GM18505 (cell line): ENCODE data around the gene PPP2R5C.
A peak's percentile ranks its signal among the peaks of the same experiment; 100 is the strongest.
"Not testable (repeated sequence)": the region's sequence is repeated elsewhere in the genome, so short reads cannot be mapped to it uniquely, and the experiment has no call there.

ENCODE experiments used
- ATAC-seq: cut with Tn5 transposase; IDR thresholded peaks from one replicate; pipeline ENCODE4 v1.9.1; 2021; ENCODE audit not compliant: unreplicated experiment
- POLR2A ChIP-seq: IDR thresholded peaks from 4 replicates; pipeline ENCODE4 v1.6.1; 2011; ENCODE audit warnings: borderline replicate concordance; ENCODE audit not compliant: insufficient read depth, insufficient read length; ENCODE audit errors: extremely low read depth

Gene PPP2R5C

GRCh38 chr14:101761032-101761880 lies at the start of gene PPP2R5C:
TSS of gene PPP2R5C (plus strand) at chr14:101761709. CDS start at chr14:101761894, 185 bp downstream.
- peak; percentile 53 for ATAC-seq
- no peak for TF ChIP-seq POLR2A

GRCh38 chr14:101711857-101712233 lies 49.7 kb upstream of the PPP2R5C start:
- ATAC-seq = not testable (repeated sequence)

GRCh38 chr14:101712341-101712740 lies 49.2 kb upstream of the PPP2R5C start:
- not testable (repeated sequence) for ATAC-seq

GRCh38 chr14:101713091-101713490 lies 48.4 kb upstream of the PPP2R5C start:
- ATAC-seq = not testable (repeated sequence)

GRCh38 chr14:101713621-101714349 lies 47.7 kb upstream of the PPP2R5C start:
- ATAC-seq = no peak
- no peak for TF ChIP-seq POLR2A

- no peak for ATAC-seq
- no peak for TF ChIP-seq POLR2A
Observed at GRCh38 chr14:101714394-101714793, 47.1 kb upstream of the PPP2R5C start.

GRCh38 chr14:101715210-101716076 lies 46.1 kb upstream of the PPP2R5C start:
- TF ChIP-seq POLR2A = no peak

GRCh38 chr14:101716077-101716950 lies 45.2 kb upstream of the PPP2R5C start:
- no peak for TF ChIP-seq POLR2A
- no peak for ATAC-seq

More at GRCh38 chr14:101715210-101716076, 46.1 kb upstream of the PPP2R5C start:
- no peak for ATAC-seq

- ATAC-seq = no peak
- TF ChIP-seq POLR2A = no peak
Observed at GRCh38 chr14:101716956-101717662, 44.4 kb upstream of the PPP2R5C start.

- no peak for TF ChIP-seq POLR2A
- no peak for ATAC-seq
Observed at GRCh38 chr14:101717663-101718490, 43.6 kb upstream of the PPP2R5C start.

- TF ChIP-seq POLR2A = no peak
- no peak for ATAC-seq
Observed at GRCh38 chr14:101719045-101719645, 42.4 kb upstream of the PPP2R5C start.
